Spleen (tissue), 11 donors: ENCODE measurements around the gene PTPRN2. TPM values are rescaled to one million over a fixed set of nuclear protein-coding genes. Genes with fewer than 3 reads are reported as not detected.

ENCODE experiments used
- DNase-seq: peaks from one replicate; pipeline ENCODE4 v3.0.0-alpha.2; 2020
- H3K27ac ChIP-seq, 8 donors: fragments of 200-600 bp; sonication (generic) in 7 of 8; 1 replicate in 4 of 8; 2 replicates in 4 of 8; pipeline versions ENCODE4 v1.5.0 to v1.8.0; 2016 to 2021; ENCODE audit warnings: inconsistent platforms in 4 of 8, mild to moderate bottlenecking in 4 of 8, moderate library complexity in 1 of 8
- H3K27me3 ChIP-seq, 7 donors: fragments of 200-600 bp; sonication (generic) in 6 of 7; replicated peaks in 1 of 7; 1 replicate in 4 of 7; 2 replicates in 3 of 7; pipeline versions ENCODE4 v1.5.0 to v1.8.0; 2016 to 2021; ENCODE audit warnings: inconsistent platforms in 3 of 7, mild to moderate bottlenecking in 1 of 7
- H3K36me3 ChIP-seq, 6 donors: fragments of 200-600 bp; sonication (generic) in 5 of 6; 1 replicate in 4 of 6; 2 replicates in 2 of 6; pipeline versions ENCODE4 v1.5.0 to v1.8.0; 2016 to 2021; ENCODE audit warnings: inconsistent platforms in 2 of 6
- H3K4me1 ChIP-seq, 6 donors: fragments of 200-600 bp; sonication (generic) in 5 of 6; 1 replicate in 3 of 6; 2 replicates in 3 of 6; pipeline versions ENCODE4 v1.5.0 to v1.8.0; 2016 to 2021; ENCODE audit warnings: inconsistent platforms in 3 of 6
- H3K4me3 ChIP-seq, 8 donors: fragments of 200-600 bp; sonication (generic) in 7 of 8; 1 replicate in 4 of 8; 2 replicates in 4 of 8; pipeline versions ENCODE4 v1.5.0 to v1.8.0; 2016 to 2021; ENCODE audit warnings: inconsistent platforms in 4 of 8, mild to moderate bottlenecking in 4 of 8, moderate library complexity in 2 of 8
- H3K9me3 ChIP-seq, 8 donors: fragments of 200-600 bp; sonication (generic) in 7 of 8; 1 replicate in 4 of 8; 2 replicates in 4 of 8; pipeline versions ENCODE4 v1.5.0 to v1.8.0; 2016 to 2021; ENCODE audit warnings: inconsistent platforms in 4 of 8
- POLR2A ChIP-seq, 3 donors: fragments of 450-650 bp; IDR thresholded peaks; one replicate each; pipeline ENCODE4 v1.5.1; 2017; ENCODE audit warnings: antibody characterized with exemption in 3 of 3, mild to moderate bottlenecking in 1 of 3
- POLR2AphosphoS5 ChIP-seq, 3 donors: sonication (generic); formaldehyde crosslinking; IDR thresholded peaks; one replicate each; pipeline ENCODE4 v1.5.1; 2017; ENCODE audit warnings: antibody characterized with exemption in 3 of 3
- WGBS, 5 donors: extraction: QIAGEN DNeasy Blood & Tissue Kit in 3 of 5; methylation state at CpG; one replicate each; pipeline versions ENCODE4 v1.1.5 to v1.1.7; 2013 to 2018; 5-methylcytosine and 5-hydroxymethylcytosine counted together
- intact Hi-C: fragments of 100-400 bp; cut with DNase I; formaldehyde crosslinking; loops from one replicate; pipeline ENCODE4 v1.15.0; 2023; ENCODE audit warnings: low total_unique reads
- polyA plus RNA-seq, 3 donors: library from polyadenylated mRNA; stranded (reverse); fragments of 200-250 nt; gene quantifications; one replicate each; pipeline ENCODE4 v1.2.1, GENCODE V29; 2013
- total RNA-seq, 7 donors: library from RNA; depleted of rRNA in 3 of 7; stranded (reverse); fragments of >200 nt in 3 of 7; fragmentation: NEBNext Ultra II Directional in 4 of 7; extraction: Animal tissue kit (Norgen Biotek cat#: 25700) in 4 of 7; gene quantifications; one replicate each; pipeline versions ENCODE4 v1.1.0 to v1.2.1, GENCODE V29; 2016 to 2021
- TF ChIP-seq, protein P1 (sequence below), 11 experiments: fragments of 200-600 bp in 7 of 11; fragments of 450-650 bp in 4 of 11; sonication (generic) in 4 of 11; IDR thresholded peaks in 8 of 11; conservative IDR thresholded peaks in 3 of 11; 1 replicate in 7 of 11; 2 replicates in 4 of 11; pipeline versions ENCODE4 v1.4.0 to v1.8.0; 2016 to 2021; ENCODE audit warnings: antibody characterized with exemption in 11 of 11, inconsistent platforms in 4 of 11, mild to moderate bottlenecking in 1 of 11
- donor health status: healthy with polysubstance abuse.
- donor health status: DM: no; HTN: no; CAD: no; lungs with moderate emphysema.
- donor health status: DM: no; HTN: no; CAD: no.
- donor health status: Bipolar disorder and iron deficiency.
- donor health status: healthy.
- donor health status: DM: no; HTN: no; CAD: no.
- donor health status: DM: yes; HTN: yes; CAD: no.

The PTPRN2 gene
- total and polyA plus RNA-seq, 10 donors = 7.0 to 22.8 (median 16.8) TPM

DNA sequence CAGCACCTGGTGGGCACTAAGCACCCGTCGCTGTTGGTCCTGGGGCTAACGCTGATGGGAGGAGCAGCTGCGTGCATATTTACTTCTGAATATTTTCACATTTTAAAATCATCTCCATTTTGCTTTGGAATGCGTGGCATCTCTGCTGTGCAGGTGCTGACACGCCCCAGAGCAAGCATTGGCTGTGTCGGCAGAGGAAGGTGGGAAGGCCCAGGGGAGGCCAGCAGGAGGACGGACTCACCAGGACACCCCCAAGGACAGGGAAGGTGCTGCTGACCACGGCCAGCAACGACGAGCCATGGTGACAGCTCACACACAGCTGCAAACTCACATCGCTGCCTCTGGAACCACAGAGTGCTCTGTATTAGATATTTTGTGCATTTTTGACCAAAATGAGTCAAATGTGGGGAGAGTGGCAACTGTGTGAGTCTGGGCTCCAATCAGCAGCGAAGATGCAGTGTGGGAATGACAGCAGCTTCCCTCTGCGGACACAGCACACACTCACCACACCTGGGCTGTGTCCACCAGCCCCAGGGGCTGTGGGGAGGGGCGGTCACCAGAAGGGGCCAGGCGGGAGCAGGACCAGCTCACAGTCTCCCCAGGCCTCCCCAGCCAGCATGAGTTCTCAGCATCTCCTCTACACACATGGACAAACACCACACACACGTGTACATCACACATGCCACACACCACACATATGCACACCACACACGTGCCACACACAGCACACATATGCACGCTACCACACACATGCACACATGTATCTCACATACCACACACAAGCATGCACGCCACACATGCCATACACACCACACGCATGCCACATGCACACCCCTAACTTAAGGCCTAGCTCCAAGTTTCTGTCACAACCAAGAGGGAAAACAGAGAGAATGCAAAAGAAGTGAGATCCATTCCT is 58.2 kb downstream of the PTPRN2 start:
- TF ChIP-seq, protein P1, sequence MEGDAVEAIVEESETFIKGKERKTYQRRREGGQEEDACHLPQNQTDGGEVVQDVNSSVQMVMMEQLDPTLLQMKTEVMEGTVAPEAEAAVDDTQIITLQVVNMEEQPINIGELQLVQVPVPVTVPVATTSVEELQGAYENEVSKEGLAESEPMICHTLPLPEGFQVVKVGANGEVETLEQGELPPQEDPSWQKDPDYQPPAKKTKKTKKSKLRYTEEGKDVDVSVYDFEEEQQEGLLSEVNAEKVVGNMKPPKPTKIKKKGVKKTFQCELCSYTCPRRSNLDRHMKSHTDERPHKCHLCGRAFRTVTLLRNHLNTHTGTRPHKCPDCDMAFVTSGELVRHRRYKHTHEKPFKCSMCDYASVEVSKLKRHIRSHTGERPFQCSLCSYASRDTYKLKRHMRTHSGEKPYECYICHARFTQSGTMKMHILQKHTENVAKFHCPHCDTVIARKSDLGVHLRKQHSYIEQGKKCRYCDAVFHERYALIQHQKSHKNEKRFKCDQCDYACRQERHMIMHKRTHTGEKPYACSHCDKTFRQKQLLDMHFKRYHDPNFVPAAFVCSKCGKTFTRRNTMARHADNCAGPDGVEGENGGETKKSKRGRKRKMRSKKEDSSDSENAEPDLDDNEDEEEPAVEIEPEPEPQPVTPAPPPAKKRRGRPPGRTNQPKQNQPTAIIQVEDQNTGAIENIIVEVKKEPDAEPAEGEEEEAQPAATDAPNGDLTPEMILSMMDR (IDR thresholded peaks at IDR 0.05 in 8 of 11, conservative IDR thresholded peaks at IDR 0.05 in 3 of 11) = no peak
- TF ChIP-seq POLR2AphosphoS5 (IDR thresholded peaks at IDR 0.05) (no peak), POLR2A (IDR thresholded peaks at IDR 0.05) (no peak)

DNA sequence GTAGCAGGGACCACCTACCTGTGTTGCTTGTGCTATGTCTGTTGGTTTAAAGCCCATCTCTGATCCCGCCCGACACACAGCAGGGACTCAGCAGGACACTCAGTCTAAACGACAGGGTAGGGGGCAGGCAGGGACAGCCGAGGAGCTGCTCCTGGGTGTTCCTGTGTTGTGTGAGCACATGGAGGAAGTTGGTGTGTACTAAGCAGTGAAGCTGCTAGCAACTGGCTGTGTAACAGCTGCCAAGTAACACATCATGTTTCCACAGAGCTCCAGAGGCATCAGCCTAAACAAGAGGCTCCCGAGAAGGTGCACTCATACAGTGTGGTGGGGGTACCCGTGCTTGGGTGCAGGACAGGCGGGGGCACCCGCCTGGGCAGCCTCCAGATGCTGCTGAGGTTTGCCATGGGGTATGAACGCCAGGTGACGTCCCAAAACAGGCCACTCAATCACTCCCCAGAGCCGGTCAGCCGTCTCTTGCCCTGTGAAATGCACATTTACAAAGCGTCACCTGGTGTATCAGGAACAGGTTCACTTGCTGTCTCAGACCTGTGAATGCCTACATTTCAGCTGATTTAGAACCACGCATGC is 59.6 kb downstream of the PTPRN2 start:
- intact Hi-C loops = no loop called here
- Histone ChIP-seq H3K27me3 (peaks cover 0 to 31% (median 0%) of the 10 kb centered on the region in 7 donors), H3K4me1 (no peaks in the 10 kb centered on the region), H3K4me3 (no peak overlapping the region), H3K9me3 (no peaks in the 10 kb centered on the region), H3K27ac (no peak overlapping the region), H3K36me3 (no peaks in the 10 kb centered on the region)
- no peak for DNase-seq
- TF ChIP-seq, protein P1 (IDR thresholded peaks at IDR 0.05 in 8 of 11, conservative IDR thresholded peaks at IDR 0.05 in 3 of 11) = no peak
- TF ChIP-seq POLR2AphosphoS5 (IDR thresholded peaks at IDR 0.05) (no peak), POLR2A (IDR thresholded peaks at IDR 0.05) (no peak)
- 74 to 79% (median 77%) methylated on average over 12 to 14 of the region's 14 CpGs for WGBS, 5 donors

More for the DNA sequence above, 58.2 kb downstream of the PTPRN2 start:
- intact Hi-C loops = no loop called here
- Histone ChIP-seq H3K4me3 (no peak overlapping the region), H3K9me3 (no peaks in the 10 kb centered on the region), H3K4me1 (no peaks in the 10 kb centered on the region), H3K36me3 (no peaks in the 10 kb centered on the region), H3K27me3 (peaks cover 0 to 31% (median 0%) of the 10 kb centered on the region in 7 donors), H3K27ac (no peak overlapping the region)
- WGBS, 5 donors = 84 to 85% (median 85%) methylated on average over 18 to 21 of the region's 21 CpGs
- no peak for DNase-seq

DNA sequence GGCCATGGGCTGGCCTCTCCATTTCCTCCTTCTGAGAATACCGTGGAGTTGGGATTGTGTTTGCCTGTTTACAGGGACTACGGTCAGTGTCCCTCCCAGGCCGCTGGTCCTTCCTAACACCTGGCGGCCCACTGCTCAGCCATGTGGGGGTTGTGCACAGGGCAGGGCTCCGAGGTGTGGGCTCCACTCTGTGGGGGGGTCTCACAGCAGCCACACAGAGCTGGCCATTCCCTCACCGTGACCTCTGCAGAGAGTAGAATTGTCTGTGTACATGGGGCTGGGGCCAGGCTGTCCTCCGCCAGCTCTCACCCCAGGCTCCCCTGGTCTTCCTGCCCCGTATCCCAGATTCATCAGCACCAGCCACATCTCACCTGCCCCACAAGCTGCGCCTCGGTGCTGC is 60.1 kb downstream of the PTPRN2 start:
- TF ChIP-seq, protein P1 (IDR thresholded peaks at IDR 0.05 in 8 of 11, conservative IDR thresholded peaks at IDR 0.05 in 3 of 11) = no peak
- no peak for TF ChIP-seq POLR2AphosphoS5 (IDR thresholded peaks at IDR 0.05)
- TF ChIP-seq POLR2A (IDR thresholded peaks at IDR 0.05) = no peak
- no peaks in the 10 kb centered on the region for H3K9me3 ChIP-seq
- intact Hi-C loops = no loop called here
- no peak overlapping the region for H3K4me3 ChIP-seq
- H3K36me3 ChIP-seq = no peaks in the 10 kb centered on the region
- 79 to 87% (median 82%) methylated on average over 7 to 10 of the region's 10 CpGs for WGBS, 5 donors
- no peak overlapping the region for H3K27ac ChIP-seq
- H3K27me3 ChIP-seq = peaks cover 0 to 31% (median 0%) of the 10 kb centered on the region in 7 donors
- H3K4me1 ChIP-seq = no peaks in the 10 kb centered on the region
- DNase-seq = no peak

DNA sequence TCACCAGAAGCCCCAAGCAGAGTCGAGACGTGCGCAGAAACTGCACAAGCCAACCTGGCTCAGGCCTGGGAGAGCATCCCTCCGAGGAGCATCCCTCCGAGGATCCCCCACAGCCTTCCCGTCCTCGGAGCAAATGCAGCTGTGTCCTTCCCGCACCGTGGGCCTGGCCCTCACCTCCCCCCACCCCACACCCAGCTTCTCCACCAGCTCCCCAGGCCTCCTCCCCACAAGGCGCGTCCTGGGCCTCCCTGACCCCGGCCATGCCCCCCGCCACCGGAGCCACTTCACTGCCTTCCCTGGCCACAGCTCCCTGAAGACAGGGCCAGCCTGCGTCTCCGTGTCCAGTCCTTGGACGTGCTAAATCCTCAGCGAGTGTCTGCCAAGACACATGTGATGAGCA is 60.6 kb downstream of the PTPRN2 start:
- intact Hi-C loops = no loop called here
- no peak overlapping the region for H3K4me3 ChIP-seq
- no peaks in the 10 kb centered on the region for H3K36me3 ChIP-seq
- DNase-seq = no peak
- no peaks in the 10 kb centered on the region for H3K9me3 ChIP-seq
- 83 to 91% (median 88%) methylated on average over 18 of the region's 18 CpGs for WGBS, 5 donors
- H3K4me1 ChIP-seq = no peaks in the 10 kb centered on the region
- H3K27ac ChIP-seq = no peak overlapping the region
- peaks cover 0 to 31% (median 0%) of the 10 kb centered on the region in 7 donors for H3K27me3 ChIP-seq
- TF ChIP-seq, protein P1 (IDR thresholded peaks at IDR 0.05 in 8 of 11, conservative IDR thresholded peaks at IDR 0.05 in 3 of 11) = no peak
- TF ChIP-seq POLR2AphosphoS5 (IDR thresholded peaks at IDR 0.05) = no peak
- TF ChIP-seq POLR2A (IDR thresholded peaks at IDR 0.05) = no peak
